Measurements from ENCODE around the gene GADD45GIP1.
"Not testable (repeated sequence)": the region's sequence is repeated elsewhere in the genome, so short reads cannot be mapped to it uniquely, and the experiment has no call there.

The GADD45GIP1 gene

DNA sequence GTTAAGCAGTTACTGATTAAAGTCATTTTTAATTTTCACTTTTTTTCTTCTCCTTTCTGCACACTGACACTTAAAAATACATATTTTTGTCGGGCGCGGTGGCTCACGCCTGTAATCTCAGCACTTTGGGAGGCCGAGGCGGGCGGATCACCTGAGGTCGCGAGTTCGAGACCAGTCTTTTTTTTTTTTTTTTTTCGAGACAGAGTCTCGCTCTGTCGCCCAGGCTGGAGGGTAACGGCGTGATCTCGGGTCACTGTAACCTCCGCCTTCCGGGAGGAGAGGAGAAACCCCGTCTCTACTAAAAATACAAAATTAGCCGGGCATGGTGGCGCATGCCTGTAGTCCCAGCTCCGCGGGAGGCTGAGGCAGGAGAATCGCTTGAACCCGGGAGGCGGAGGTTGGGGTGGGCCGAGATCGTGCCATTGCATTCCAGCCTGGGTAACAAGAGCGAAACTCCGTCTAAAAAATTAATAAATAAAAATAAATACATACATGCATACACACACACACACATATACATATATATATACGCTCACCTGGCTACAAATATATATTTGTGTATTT lies 448 bp upstream of the GADD45GIP1 start:
- not testable (repeated sequence) for FAIRE-seq

- no peak for FAIRE-seq
These were observed 1.0 kb downstream of the GADD45GIP1 start for GRCh38 chr19:12955996-12956395.

DNA sequence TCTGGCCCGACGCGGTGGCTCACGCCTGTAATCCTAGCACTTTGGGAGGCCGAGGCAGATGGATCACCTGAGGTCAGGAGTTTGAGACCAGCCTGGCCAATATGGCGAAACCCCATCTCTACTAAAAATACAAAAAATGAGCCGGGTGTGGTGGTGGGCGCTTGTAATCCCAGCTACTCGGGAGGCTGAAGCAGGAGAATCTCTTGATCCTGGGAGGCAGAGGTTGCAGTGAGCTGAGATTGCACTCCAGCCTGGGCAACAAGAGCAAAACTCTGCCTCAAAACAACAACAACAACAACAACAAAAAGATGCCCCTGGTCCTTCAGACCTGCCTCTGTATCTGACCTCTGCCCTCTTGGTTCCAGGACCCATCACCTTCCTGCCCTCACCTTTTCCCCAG lies 1.4 kb downstream of the GADD45GIP1 start:
- FAIRE-seq: not testable (repeated sequence)

- FAIRE-seq: no peak
These were observed 2.4 kb downstream of the GADD45GIP1 start for GRCh38 chr19:12954612-12954962.

DNA sequence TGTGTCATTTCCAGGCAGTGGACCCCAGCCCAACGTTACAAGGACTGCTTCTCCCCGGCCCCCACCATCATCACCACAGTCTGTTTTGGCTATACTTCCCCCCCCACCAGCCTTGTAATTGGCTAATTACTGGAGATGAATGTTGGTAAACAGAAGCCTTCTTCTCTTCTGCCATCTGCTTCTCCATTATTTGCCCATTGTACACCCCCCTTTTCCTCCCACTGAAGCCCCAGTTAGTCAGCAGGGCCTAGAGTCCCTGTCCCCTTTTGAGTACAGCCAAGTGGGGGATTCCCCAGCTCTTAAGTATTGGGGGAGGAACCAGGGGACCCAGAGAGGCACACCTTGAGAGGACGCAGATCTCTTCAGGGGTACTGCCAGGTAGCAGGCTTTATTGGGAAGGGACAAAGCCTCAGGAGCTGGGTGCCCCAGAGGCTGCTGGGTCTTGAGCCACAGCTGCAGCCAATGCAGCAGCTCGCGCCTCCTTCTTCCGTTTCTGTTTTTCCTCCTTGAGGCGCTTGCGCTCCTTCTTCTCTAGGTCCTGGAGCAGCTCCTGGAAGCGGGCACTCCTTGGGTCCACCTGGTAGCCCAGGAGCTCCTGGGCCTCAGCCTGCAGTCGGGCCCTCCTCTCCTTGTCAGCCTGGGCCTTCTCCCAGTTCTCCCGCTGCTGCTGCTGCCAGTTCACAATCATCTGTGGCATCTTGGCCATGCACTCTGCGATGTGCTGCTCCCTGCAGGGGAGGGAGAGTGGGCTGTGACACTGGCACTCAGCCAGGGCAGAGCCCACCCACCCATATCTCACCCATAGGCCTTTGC lies 3.0 kb downstream of the GADD45GIP1 start:
- no peak for FAIRE-seq

GRCh38 chr19:12953138-12953798 lies 3.8 kb downstream of the GADD45GIP1 start:
- no peak for FAIRE-seq

DNA sequence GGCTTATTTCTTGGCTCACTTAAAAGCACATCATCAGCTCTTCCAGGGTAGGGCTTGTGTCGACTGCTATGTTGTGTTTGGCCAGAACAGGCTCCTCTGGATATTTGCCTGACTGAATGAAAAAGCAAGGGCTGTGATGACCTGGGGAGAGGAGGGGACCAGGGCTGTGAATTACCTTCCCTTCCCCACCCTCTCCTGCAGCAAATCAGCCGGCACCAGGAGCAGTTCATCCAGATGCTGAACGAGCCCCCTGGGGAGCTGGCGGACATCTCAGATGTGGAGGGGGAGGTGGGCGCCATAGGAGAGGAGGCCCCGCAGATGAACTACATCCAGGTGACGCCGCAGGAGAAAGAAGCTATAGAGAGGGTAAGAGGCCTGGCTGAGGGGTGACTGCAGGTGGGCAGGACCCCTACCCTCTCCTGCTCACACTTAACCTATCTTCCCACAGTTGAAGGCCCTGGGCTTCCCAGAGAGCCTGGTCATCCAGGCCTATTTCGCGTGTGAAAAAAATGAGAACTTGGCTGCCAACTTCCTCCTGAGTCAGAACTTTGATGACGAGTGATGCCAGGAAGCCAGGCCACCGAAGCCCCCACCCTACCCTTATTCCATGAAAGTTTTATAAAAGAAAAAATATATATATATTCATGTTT lies 4.4 kb downstream of the GADD45GIP1 start:
- FAIRE-seq: no peak

GRCh38 chr19:12952050-12952449 lies 5.0 kb downstream of the GADD45GIP1 start:
- not testable (repeated sequence) for FAIRE-seq

GRCh38 chr19:12949363-12950283 lies 7.4 kb downstream of the GADD45GIP1 start:
- FAIRE-seq: no peak

DNA sequence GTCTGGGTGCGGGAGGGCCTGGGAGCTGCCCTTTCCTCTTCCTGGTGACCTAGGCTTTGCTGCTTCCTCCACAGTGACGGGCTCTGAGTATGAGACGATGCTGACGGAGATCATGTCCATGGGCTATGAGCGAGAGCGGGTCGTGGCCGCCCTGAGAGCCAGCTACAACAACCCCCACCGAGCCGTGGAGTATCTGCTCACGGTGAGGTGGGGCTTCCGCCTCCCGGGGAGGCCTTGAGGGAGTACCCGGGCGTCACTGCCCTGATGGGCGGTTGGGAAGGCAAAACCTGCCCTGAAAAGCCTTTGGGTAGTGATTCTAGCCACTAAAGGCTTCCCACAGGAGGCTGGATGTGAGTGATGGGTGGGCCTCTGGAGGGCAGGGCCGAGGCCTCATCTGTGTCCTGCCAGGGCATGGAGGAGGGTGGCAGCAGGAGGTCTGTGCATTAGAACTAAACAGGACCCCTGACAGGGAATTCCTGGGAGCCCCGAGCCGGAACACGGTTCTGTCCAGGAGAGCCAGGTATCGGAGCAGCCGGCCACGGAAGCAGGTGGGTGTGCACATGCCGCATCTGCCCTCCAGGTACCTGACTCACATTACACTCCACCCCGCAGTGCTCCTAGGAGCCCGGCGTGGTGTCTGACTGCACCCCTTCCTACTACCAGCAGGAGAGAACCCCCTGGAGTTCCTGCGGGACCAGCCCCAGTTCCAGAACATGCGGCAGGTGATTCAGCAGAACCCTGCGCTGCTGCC lies 8.2 kb downstream of the GADD45GIP1 start:
- no peak for FAIRE-seq

- FAIRE-seq: no peak
These were observed 9.1 kb downstream of the GADD45GIP1 start for GRCh38 chr19:12947702-12948611.

- no peak for FAIRE-seq
These were observed 10.1 kb downstream of the GADD45GIP1 start for GRCh38 chr19:12946731-12947496.

GRCh38 chr19:12946092-12946721 lies 10.8 kb downstream of the GADD45GIP1 start:
- no peak for FAIRE-seq

GRCh38 chr19:12945479-12946091 lies 11.4 kb downstream of the GADD45GIP1 start, which contains the start of gene RAD23A:
Gene RAD23A, plus strand, starts transcription at chr19:12945862. Its CDS starts 87 bp downstream, at chr19:12945949.
- FAIRE-seq: no peak

- FAIRE-seq: no peak
These were observed 12.8 kb downstream of the GADD45GIP1 start for GRCh38 chr19:12944104-12944674.

DNA sequence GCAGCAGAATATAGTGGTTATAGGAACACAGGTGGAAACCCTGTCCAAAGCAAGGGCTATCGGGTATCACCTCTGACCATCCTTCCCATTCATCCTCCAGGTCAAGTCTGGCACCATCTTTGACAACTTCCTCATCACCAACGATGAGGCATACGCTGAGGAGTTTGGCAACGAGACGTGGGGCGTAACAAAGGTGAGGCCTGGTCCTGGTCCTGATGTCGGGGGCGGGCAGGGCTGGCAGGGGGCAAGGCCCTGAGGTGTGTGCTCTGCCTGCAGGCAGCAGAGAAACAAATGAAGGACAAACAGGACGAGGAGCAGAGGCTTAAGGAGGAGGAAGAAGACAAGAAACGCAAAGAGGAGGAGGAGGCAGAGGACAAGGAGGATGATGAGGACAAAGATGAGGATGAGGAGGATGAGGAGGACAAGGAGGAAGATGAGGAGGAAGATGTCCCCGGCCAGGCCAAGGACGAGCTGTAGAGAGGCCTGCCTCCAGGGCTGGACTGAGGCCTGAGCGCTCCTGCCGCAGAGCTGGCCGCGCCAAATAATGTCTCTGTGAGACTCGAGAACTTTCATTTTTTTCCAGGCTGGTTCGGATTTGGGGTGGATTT lies 13.5 kb downstream of the GADD45GIP1 start:
- FAIRE-seq: no peak

GRCh38 chr19:12940897-12941296 lies 16.1 kb downstream of the GADD45GIP1 start:
- no peak for FAIRE-seq

DNA sequence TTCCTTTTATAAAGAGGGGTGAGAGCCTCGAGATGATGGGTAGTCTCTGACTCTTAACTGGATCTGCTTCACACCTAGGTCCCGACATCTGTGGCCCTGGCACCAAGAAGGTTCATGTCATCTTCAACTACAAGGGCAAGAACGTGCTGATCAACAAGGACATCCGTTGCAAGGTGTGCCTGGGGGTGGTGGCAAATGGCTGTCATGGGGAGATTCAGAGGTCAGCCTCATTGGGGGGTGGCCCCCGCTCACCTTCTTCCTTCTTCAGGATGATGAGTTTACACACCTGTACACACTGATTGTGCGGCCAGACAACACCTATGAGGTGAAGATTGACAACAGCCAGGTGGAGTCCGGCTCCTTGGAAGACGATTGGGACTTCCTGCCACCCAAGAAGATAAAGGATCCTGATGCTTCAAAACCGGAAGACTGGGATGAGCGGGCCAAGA lies 17.0 kb downstream of the GADD45GIP1 start:
- no peak for FAIRE-seq

All from colon (tissue), 2 donors.